HCT116 (cell line): ENCODE data around the gene BLACAT1. TPM values are rescaled to one million over a fixed set of nuclear protein-coding genes. Genes with fewer than 3 reads are reported as not detected.

Experiments
- ATAC-seq: fragments of 200-7000 bp; cut with Tn5 transposase; 2 replicates; pipeline ENCODE4 v1.9.1; 2020; ENCODE audit warnings: mild to moderate bottlenecking, moderate library complexity
- BruUV-seq: library from RNA; stranded (reverse); fragments of 400-500 nt; replicated peaks from 2 replicates; lab custom pipeline; 2021; lab: Mats Ljungman, UMichigan
- CTCF ChIA-PET: fragments of 300-600 bp; sonication (Branson Sonifier 250); formaldehyde crosslinking; loops from one replicate; lab custom pipeline; 2021; ENCODE audit warnings: antibody characterized with exemption; lab: Charles Lee
- POLR2A ChIA-PET: fragments of 300-600, 350-600 bp; sonication (Branson Sonifier 250); formaldehyde crosslinking; loops from one replicate; lab custom pipeline; 2021; ENCODE audit warnings: antibody characterized with exemption; lab: Charles Lee
- RAD21 ChIA-PET, 2 experiments: fragments of 300-600 bp; sonication (Branson Sonifier 250); formaldehyde crosslinking; loops; one replicate each; lab custom pipeline; 2023; ENCODE audit warnings: low total read pairs in 2 of 2; ENCODE audit not compliant: uncharacterized antibody in 2 of 2, unreplicated experiment in 2 of 2, low non-redundant PET in 1 of 2; lab: Charles Lee
- DNase-seq: peaks from one replicate; pipeline ENCODE4 v3.0.0-alpha.2; 2010; ENCODE audit warnings: low read depth, low spot score
- H2AFZ ChIP-seq: fragments of 200-600 bp; shearing (Covaris generic), sonication (generic); 2 replicates; pipeline ENCODE4 v1.6.1; 2017; ENCODE audit warnings: low read depth, mixed run types, mixed read lengths, antibody characterized with exemption, low read length; ENCODE audit not compliant: poor library complexity, severe bottlenecking
- H3K27ac ChIP-seq: 2 replicates; pipeline ENCODE4 v1.5.1; 2012; ENCODE audit warnings: low read depth, low read length
- H3K27me3 ChIP-seq: fragments of 200-600 bp; sonication (generic); 2 replicates; pipeline ENCODE4 v1.6.1; 2016; ENCODE audit warnings: mixed run types, low read length, mixed read lengths; ENCODE audit not compliant: insufficient read depth
- H3K36me3 ChIP-seq, 2 experiments: fragments of 200-500 bp in 1 of 2; fragments of 200-600 bp in 1 of 2; sonication (Bioruptor generic) in 1 of 2; sonication (generic) in 1 of 2; 2 replicates each; pipeline versions ENCODE4 v1.5.1 to v1.6.1; 2014 to 2016; ENCODE audit warnings: low read length in 2 of 2, inconsistent platforms in 1 of 2, mixed read lengths in 1 of 2, mixed run types in 1 of 2; ENCODE audit not compliant: insufficient read depth in 2 of 2, control insufficient read depth in 1 of 2
- H3K4me1 ChIP-seq, 2 experiments: fragments of 200-600 bp in 1 of 2; sonication (generic) in 1 of 2; 2 replicates each; pipeline versions ENCODE4 v1.5.1 to v1.6.1; 2012 to 2017; ENCODE audit warnings: low read length in 2 of 2, inconsistent platforms in 1 of 2, mild to moderate bottlenecking in 1 of 2, mixed read lengths in 1 of 2, mixed run types in 1 of 2, moderate library complexity in 1 of 2; ENCODE audit not compliant: insufficient read depth in 2 of 2, control insufficient read depth in 1 of 2
- H3K4me2 ChIP-seq: fragments of 200-600 bp; sonication (generic); 2 replicates; pipeline ENCODE4 v1.6.1; 2017; ENCODE audit warnings: mixed run types, low read length, mixed read lengths
- H3K4me3 ChIP-seq, 2 experiments: fragments of 200-600 bp in 1 of 2; sonication (generic) in 1 of 2; replicated peaks in 1 of 2; 2 replicates each; pipeline ENCODE4 v1.5.1; 2011 to 2016; ENCODE audit warnings: low read length in 2 of 2, control low read depth in 1 of 2, low read depth in 1 of 2, mild to moderate bottlenecking in 1 of 2, mixed read lengths in 1 of 2, mixed run types in 1 of 2
- H3K79me2 ChIP-seq: fragments of 200-600 bp; sonication (generic); 2 replicates; pipeline ENCODE4 v1.6.1; 2017; ENCODE audit warnings: mild to moderate bottlenecking, mixed run types, low read length, moderate library complexity, mixed read lengths; ENCODE audit not compliant: insufficient read depth
- H3K9ac ChIP-seq: fragments of 200-600 bp; sonication (generic); 2 replicates; pipeline ENCODE4 v1.6.1; 2016; ENCODE audit warnings: low read length, mixed read lengths
- H3K9me2 ChIP-seq: fragments of 200-600 bp; sonication (generic), shearing (Covaris generic); 2 replicates; pipeline ENCODE4 v1.6.1; 2017; ENCODE audit warnings: mixed run types, mild to moderate bottlenecking, moderate library complexity; ENCODE audit not compliant: insufficient read depth
- H3K9me3 ChIP-seq, 2 experiments: fragments of 200-500 bp in 1 of 2; fragments of 200-600 bp in 1 of 2; sonication (Bioruptor generic) in 1 of 2; sonication (generic) in 1 of 2; 2 replicates each; pipeline ENCODE4 v1.6.1; 2014 to 2017; ENCODE audit warnings: low read length in 2 of 2, mixed read lengths in 2 of 2, inconsistent platforms in 1 of 2, low read depth in 1 of 2, mild to moderate bottlenecking in 1 of 2, mixed run types in 1 of 2, moderate library complexity in 1 of 2; ENCODE audit not compliant: control insufficient read depth in 1 of 2, insufficient read depth in 1 of 2
- H4K20me1 ChIP-seq: fragments of 200-600 bp; sonication (generic), shearing (Covaris generic); 2 replicates; pipeline ENCODE4 v1.6.1; 2017; ENCODE audit warnings: mixed run types, mild to moderate bottlenecking, moderate library complexity; ENCODE audit not compliant: insufficient read depth
- CEBPB ChIP-seq: IDR thresholded peaks from 2 replicates; pipeline ENCODE4 v1.6.1; 2012; ENCODE audit warnings: low read depth
- ELF1 ChIP-seq: IDR thresholded peaks from 2 replicates; pipeline ENCODE4 v1.6.1; 2012; ENCODE audit warnings: low read depth, borderline replicate concordance
- EZH2 ChIP-seq: fragments of 200-600 bp; sonication (generic); IDR thresholded peaks from 2 replicates; pipeline ENCODE4 v1.6.1; 2017; ENCODE audit warnings: antibody characterized with exemption, mixed run types
- EZH2phosphoT487 ChIP-seq: fragments of 200-600 bp; IDR thresholded peaks from 2 replicates; pipeline ENCODE4 v1.6.1; 2018; ENCODE audit warnings: antibody characterized with exemption, borderline replicate concordance
- MAX ChIP-seq: IDR thresholded peaks from 2 replicates; pipeline ENCODE4 v1.6.1; 2012
- POLR2A ChIP-seq: IDR thresholded peaks from 2 replicates; pipeline ENCODE4 v1.7.0; 2011; ENCODE audit warnings: borderline replicate concordance; ENCODE audit not compliant: insufficient read depth, insufficient read length; ENCODE audit errors: extremely low read depth
- REST ChIP-seq: IDR thresholded peaks from 2 replicates; pipeline ENCODE4 v1.6.1; 2012; ENCODE audit warnings: low read depth
- YY1 ChIP-seq: IDR thresholded peaks from 2 replicates; pipeline ENCODE4 v1.6.1; 2011; ENCODE audit warnings: low read length, low read depth, moderate library complexity, mild to moderate bottlenecking; ENCODE audit not compliant: insufficient replicate concordance; ENCODE audit errors: extremely low read depth
- ZBTB33 ChIP-seq: IDR thresholded peaks from 2 replicates; pipeline ENCODE4 v1.6.1; 2011; ENCODE audit warnings: mild to moderate bottlenecking, low read length, moderate library complexity; ENCODE audit not compliant: insufficient replicate concordance; ENCODE audit errors: extremely low read depth
- ZFX ChIP-seq: fragments of 450-650 bp; IDR thresholded peaks from 2 replicates; pipeline ENCODE4 v1.6.1; 2017
- ZNF274 ChIP-seq: fragments of 200-500 bp; sonication (Bioruptor generic); IDR thresholded peaks from 2 replicates; pipeline ENCODE4 v1.6.1; 2014; ENCODE audit warnings: mild to moderate bottlenecking, low read depth, low read length, inconsistent platforms
- intact Hi-C: fragments of 100-400 bp; cut with micrococcal nuclease; formaldehyde crosslinking; loops from 2 replicates; pipeline ENCODE4 v1.10.0; 2022
- total RNA-seq: library from RNA; stranded (reverse); gene quantifications from one replicate; pipeline ENCODE4 v1.2.1, GENCODE V29; 2021; ENCODE audit not compliant: unreplicated experiment

The BLACAT1 gene
- total RNA-seq, 1 experiment from 2014 or later = 3.9 TPM

- TF ChIP-seq EZH2phosphoT487 = no peak
- TF ChIP-seq ELF1 = no peak; the same call in 1 of the 2 replicates
- no peak for TF ChIP-seq ZNF274
- TF ChIP-seq EZH2 = no peak
Observed at GRCh38 chr1:205504311-205505075, 48.6 kb upstream of the BLACAT1 start, which contains the start of gene CDK18 (continued).

GRCh38 chr1:205502992-205503391 lies 47.1 kb upstream of the BLACAT1 start:
- DNase-seq (no peak), ATAC-seq (no peak)
- H3K4me2 ChIP-seq = no peak overlapping the region
- no peaks in the 10 kb centered on the region for H3K36me3 ChIP-seq
- H3K4me1 ChIP-seq = peaks cover 12 to 27% of the 10 kb centered on the region in 2 experiments
- H3K9me2 ChIP-seq = no peaks in the 10 kb centered on the region
- H3K27ac ChIP-seq = no peak overlapping the region
- H3K27me3 ChIP-seq = no peaks in the 10 kb centered on the region
- peaks cover 23% of the 10 kb centered on the region; the same call in 1 of the 2 replicates for H3K79me2 ChIP-seq
- no peaks in the 10 kb centered on the region for H3K9me3 ChIP-seq
- intact Hi-C loops = no loop called here
- no peak overlapping the region for H3K4me3 ChIP-seq
- no TSS peak for BruUV-seq
- no peaks in the 10 kb centered on the region for H4K20me1 ChIP-seq
- POLR2A ChIA-PET = interaction anchor here (0.8 kb wide), 1 partner anchor 17 kb away, joined by 3 read pairs; no protein-coding TSS in a partner anchor
- RAD21 ChIA-PET = no interaction called here
- no peak for TF ChIP-seq YY1
- no peak for TF ChIP-seq POLR2A
- TF ChIP-seq CEBPB = no peak
- TF ChIP-seq REST = no peak
- TF ChIP-seq ZFX = no peak
- TF ChIP-seq EZH2 = no peak
- TF ChIP-seq ZBTB33 = no peak
- no peak for TF ChIP-seq EZH2phosphoT487
- TF ChIP-seq MAX = no peak
- CTCF ChIA-PET = interaction anchor here (0.6 to 0.9 kb wide), 2 partner anchors 9 to 106 kb away, joined by 3 read pairs; no protein-coding TSS in a partner anchor
- no peak overlapping the region for H2AFZ ChIP-seq
- no peak overlapping the region for H3K9ac ChIP-seq
